ENCODE results near the gene HEPACAM.

DNA sequence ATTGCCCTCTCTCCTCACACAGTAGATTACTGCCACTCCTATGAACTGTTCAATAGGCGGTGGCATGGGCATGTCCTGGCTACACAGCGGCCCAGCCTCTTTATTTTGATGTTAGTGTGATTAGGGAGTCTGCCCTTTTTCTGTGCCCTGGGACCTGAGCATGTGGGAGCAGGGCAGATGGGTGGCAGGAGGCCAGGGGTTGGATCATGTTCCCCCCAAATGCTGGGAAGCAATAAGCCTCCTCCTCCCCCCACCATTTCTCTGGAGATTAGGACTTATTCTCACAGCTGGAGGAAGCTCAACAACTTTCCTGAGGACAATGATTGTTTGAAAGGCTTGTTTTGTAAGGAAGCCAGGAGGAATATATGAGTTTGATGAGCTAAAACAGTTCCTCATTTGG, 15.9 kb downstream of the HEPACAM start:
- TF ChIP-seq, protein P1, sequence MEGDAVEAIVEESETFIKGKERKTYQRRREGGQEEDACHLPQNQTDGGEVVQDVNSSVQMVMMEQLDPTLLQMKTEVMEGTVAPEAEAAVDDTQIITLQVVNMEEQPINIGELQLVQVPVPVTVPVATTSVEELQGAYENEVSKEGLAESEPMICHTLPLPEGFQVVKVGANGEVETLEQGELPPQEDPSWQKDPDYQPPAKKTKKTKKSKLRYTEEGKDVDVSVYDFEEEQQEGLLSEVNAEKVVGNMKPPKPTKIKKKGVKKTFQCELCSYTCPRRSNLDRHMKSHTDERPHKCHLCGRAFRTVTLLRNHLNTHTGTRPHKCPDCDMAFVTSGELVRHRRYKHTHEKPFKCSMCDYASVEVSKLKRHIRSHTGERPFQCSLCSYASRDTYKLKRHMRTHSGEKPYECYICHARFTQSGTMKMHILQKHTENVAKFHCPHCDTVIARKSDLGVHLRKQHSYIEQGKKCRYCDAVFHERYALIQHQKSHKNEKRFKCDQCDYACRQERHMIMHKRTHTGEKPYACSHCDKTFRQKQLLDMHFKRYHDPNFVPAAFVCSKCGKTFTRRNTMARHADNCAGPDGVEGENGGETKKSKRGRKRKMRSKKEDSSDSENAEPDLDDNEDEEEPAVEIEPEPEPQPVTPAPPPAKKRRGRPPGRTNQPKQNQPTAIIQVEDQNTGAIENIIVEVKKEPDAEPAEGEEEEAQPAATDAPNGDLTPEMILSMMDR (conservative IDR thresholded peaks at IDR 0.05; ENCODE audit: low read depth, low read length) = no peak
- no peak for TF ChIP-seq EZH2 (IDR thresholded peaks at IDR 0.05; ENCODE audit: borderline replicate concordance, low read depth, low read length, poor library complexity, severe bottlenecking)
